ENCODE results near the gene XYLT2. TPM values are rescaled to one million over a fixed set of nuclear protein-coding genes. Genes with fewer than 3 reads are reported as not detected.
A peak's percentile ranks its signal among the peaks of the same experiment; 100 is the strongest.

Gene XYLT2
- total RNA-seq, 2 donors from 2014 or later: 54.1 to 65.9 TPM

GRCh38 chr17:50359005-50359699, 13.2 kb downstream of the XYLT2 start:
- WGBS, 2 experiments (ENCODE audit: insufficient coverage in 1 of 2, insufficient read length in 1 of 2): 86 to 96% methylated on average over 2 to 5 of the region's 5 CpGs

GRCh38 chr17:50359998-50360461, 14.1 kb downstream of the XYLT2 start:
- peak; percentile 43 for DNase-seq
- H3K27ac Mint-ChIP-seq: no peak overlapping the region
- WGBS, 2 experiments (ENCODE audit: insufficient coverage in 1 of 2, insufficient read length in 1 of 2): 80 to 93% methylated on average over 1 to 14 of the region's 14 CpGs
- peaks cover 52% of the 10 kb centered on the region for H3K36me3 ChIP-seq (ENCODE audit: control insufficient read depth, insufficient read depth, low read length)
- peaks cover 39% of the 10 kb centered on the region for H3K36me3 Mint-ChIP-seq (ENCODE audit: low read depth)
- peaks cover 16% of the 10 kb centered on the region for H3K4me1 ChIP-seq (ENCODE audit: control insufficient read depth, insufficient read depth, low read length)
- no peak overlapping the region for H3K4me3 ChIP-seq (ENCODE audit: low read length)
- no peaks in the 10 kb centered on the region for H3K9me3 ChIP-seq (ENCODE audit: control insufficient read depth, low read length)
- no peaks in the 10 kb centered on the region for H3K9me3 Mint-ChIP-seq
- H3K27ac ChIP-seq (ENCODE audit: low read depth, low read length): no peak overlapping the region
- H3K4me1 Mint-ChIP-seq: peaks cover 23% of the 10 kb centered on the region
- no peak overlapping the region for H3K9ac ChIP-seq (ENCODE audit: extremely low read depth, low read length, poor library complexity, severe bottlenecking)
- no peaks in the 10 kb centered on the region for H3K27me3 ChIP-seq (ENCODE audit: control insufficient read depth, insufficient read depth, low read length, poor library complexity, severe bottlenecking)
- no peak for TF ChIP-seq CTCF (conservative IDR thresholded peaks at IDR 0.05)
- H3K27me3 Mint-ChIP-seq (ENCODE audit: insufficient read depth): no peaks in the 10 kb centered on the region
- no peak overlapping the region for H3K4me3 Mint-ChIP-seq

More at GRCh38 chr17:50359005-50359699, 13.2 kb downstream of the XYLT2 start:
- H3K27me3 ChIP-seq (ENCODE audit: control insufficient read depth, insufficient read depth, low read length, poor library complexity, severe bottlenecking): no peaks in the 10 kb centered on the region
- no peaks in the 10 kb centered on the region for H3K27me3 Mint-ChIP-seq (ENCODE audit: insufficient read depth)
- H3K9ac ChIP-seq (ENCODE audit: extremely low read depth, low read length, poor library complexity, severe bottlenecking): no peak overlapping the region
- H3K4me3 ChIP-seq (ENCODE audit: low read length): no peak overlapping the region
- no peak overlapping the region for H3K4me3 Mint-ChIP-seq
- DNase-seq: peak; percentile 48
- no peak for TF ChIP-seq CTCF (conservative IDR thresholded peaks at IDR 0.05)
- no peak overlapping the region for H3K27ac Mint-ChIP-seq
- H3K9me3 ChIP-seq (ENCODE audit: control insufficient read depth, low read length): no peaks in the 10 kb centered on the region
- peaks cover 48% of the 10 kb centered on the region for H3K36me3 Mint-ChIP-seq (ENCODE audit: low read depth)
- H3K4me1 Mint-ChIP-seq: peaks cover 17% of the 10 kb centered on the region
- no peak overlapping the region for H3K27ac ChIP-seq (ENCODE audit: low read depth, low read length)
- peaks cover 11% of the 10 kb centered on the region for H3K4me1 ChIP-seq (ENCODE audit: control insufficient read depth, insufficient read depth, low read length)
- H3K9me3 Mint-ChIP-seq: no peaks in the 10 kb centered on the region
- H3K36me3 ChIP-seq (ENCODE audit: control insufficient read depth, insufficient read depth, low read length): peaks cover 60% of the 10 kb centered on the region

- no peaks in the 10 kb centered on the region for H3K9me3 Mint-ChIP-seq
- Histone ChIP-seq H3K4me3 (ENCODE audit: low read length) (no peak overlapping the region), H3K9ac (ENCODE audit: extremely low read depth, low read length, poor library complexity, severe bottlenecking) (no peak overlapping the region), H3K27ac (ENCODE audit: low read depth, low read length) (no peak overlapping the region), H3K36me3 (ENCODE audit: control insufficient read depth, insufficient read depth, low read length) (peaks cover 46% of the 10 kb centered on the region), H3K4me1 (ENCODE audit: control insufficient read depth, insufficient read depth, low read length) (peaks cover 16% of the 10 kb centered on the region), H3K27me3 (ENCODE audit: control insufficient read depth, insufficient read depth, low read length, poor library complexity, severe bottlenecking) (no peaks in the 10 kb centered on the region), H3K9me3 (ENCODE audit: control insufficient read depth, low read length) (no peaks in the 10 kb centered on the region)
- 90 to 91% methylated on average over 4 to 11 of the region's 11 CpGs for WGBS, 2 experiments (ENCODE audit: insufficient coverage in 1 of 2, insufficient read length in 1 of 2)
- H3K4me3 Mint-ChIP-seq: no peak overlapping the region
- peak; percentile 56 for DNase-seq
- no peaks in the 10 kb centered on the region for H3K27me3 Mint-ChIP-seq (ENCODE audit: insufficient read depth)
- no peak for TF ChIP-seq CTCF (conservative IDR thresholded peaks at IDR 0.05)
- H3K36me3 Mint-ChIP-seq (ENCODE audit: low read depth): peaks cover 33% of the 10 kb centered on the region
- peaks cover 23% of the 10 kb centered on the region for H3K4me1 Mint-ChIP-seq
- H3K27ac Mint-ChIP-seq: no peak overlapping the region
Observed at GRCh38 chr17:50360486-50361115, 14.7 kb downstream of the XYLT2 start.

Measured in endodermal cell (in vitro differentiated cells).